Choroid plexus epithelial cell (primary cell): ENCODE data around the gene MKI67.

Source experiments
- DNase-seq: peaks from one replicate; pipeline ENCODE4 v3.0.0-alpha.2; 2010; ENCODE audit warnings: low read depth
- H3K4me3 ChIP-seq: 2 replicates; pipeline ENCODE4 v1.5.1; 2011; ENCODE audit warnings: low read depth, mild to moderate bottlenecking, control low read depth, low read length, moderate library complexity
- TF ChIP-seq, protein P1 (sequence below): conservative IDR thresholded peaks from 2 replicates; pipeline ENCODE4 v1.5.1; 2011; ENCODE audit warnings: low read depth, mild to moderate bottlenecking, control low read depth, inconsistent platforms, low read length, moderate library complexity

MKI67 gene

DNA sequence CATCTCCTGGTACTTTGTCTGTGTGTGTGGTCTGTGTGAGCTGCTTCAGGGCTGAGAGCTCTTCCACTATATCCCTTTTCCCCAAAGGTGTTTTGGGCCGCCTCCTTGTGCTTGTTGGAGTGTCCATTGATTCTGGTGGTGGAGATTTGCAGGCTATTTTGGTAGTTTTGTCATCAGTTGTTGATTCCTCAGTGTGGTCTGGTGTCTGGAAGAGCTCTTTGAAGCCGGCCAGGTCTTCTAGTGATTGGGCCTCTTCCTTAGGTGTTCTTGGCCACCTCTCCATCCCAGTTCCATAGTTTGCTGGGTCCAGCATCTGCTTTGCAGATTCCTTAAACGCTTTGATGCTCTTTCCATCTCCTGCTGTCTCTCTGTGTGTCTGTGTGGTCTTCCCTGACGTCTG, 20.8 kb downstream of the MKI67 start:
- DNase-seq: no peak
- TF ChIP-seq, protein P1, sequence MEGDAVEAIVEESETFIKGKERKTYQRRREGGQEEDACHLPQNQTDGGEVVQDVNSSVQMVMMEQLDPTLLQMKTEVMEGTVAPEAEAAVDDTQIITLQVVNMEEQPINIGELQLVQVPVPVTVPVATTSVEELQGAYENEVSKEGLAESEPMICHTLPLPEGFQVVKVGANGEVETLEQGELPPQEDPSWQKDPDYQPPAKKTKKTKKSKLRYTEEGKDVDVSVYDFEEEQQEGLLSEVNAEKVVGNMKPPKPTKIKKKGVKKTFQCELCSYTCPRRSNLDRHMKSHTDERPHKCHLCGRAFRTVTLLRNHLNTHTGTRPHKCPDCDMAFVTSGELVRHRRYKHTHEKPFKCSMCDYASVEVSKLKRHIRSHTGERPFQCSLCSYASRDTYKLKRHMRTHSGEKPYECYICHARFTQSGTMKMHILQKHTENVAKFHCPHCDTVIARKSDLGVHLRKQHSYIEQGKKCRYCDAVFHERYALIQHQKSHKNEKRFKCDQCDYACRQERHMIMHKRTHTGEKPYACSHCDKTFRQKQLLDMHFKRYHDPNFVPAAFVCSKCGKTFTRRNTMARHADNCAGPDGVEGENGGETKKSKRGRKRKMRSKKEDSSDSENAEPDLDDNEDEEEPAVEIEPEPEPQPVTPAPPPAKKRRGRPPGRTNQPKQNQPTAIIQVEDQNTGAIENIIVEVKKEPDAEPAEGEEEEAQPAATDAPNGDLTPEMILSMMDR: no peak
- H3K4me3 ChIP-seq: no peak overlapping the region

DNA sequence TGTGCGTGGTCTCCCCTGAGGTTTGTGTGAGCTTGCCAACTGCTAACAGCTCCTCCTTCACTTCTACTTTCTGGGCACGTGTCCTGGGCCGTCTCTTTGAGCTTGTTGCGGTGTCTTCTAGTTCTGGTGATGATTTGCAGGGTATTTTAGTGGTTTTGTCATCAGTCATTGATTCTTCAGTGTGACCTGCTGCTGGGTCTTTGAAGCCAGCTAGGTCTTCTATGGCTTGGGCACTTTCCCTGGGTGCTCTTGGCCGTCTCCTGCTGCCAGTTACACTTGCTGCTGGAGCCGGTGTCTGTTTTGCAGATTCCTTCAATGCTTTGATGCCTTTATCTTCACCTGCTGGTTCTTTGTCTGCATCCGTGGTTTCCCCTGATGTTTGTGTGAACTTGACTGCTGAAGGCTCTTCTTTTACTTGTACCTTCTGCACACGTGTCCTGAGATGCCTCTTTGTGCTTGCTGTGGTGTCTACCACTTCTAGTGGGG, 23.0 kb downstream of the MKI67 start:
- no peak overlapping the region for H3K4me3 ChIP-seq
- TF ChIP-seq, protein P1: no peak
- DNase-seq: no peak

DNA sequence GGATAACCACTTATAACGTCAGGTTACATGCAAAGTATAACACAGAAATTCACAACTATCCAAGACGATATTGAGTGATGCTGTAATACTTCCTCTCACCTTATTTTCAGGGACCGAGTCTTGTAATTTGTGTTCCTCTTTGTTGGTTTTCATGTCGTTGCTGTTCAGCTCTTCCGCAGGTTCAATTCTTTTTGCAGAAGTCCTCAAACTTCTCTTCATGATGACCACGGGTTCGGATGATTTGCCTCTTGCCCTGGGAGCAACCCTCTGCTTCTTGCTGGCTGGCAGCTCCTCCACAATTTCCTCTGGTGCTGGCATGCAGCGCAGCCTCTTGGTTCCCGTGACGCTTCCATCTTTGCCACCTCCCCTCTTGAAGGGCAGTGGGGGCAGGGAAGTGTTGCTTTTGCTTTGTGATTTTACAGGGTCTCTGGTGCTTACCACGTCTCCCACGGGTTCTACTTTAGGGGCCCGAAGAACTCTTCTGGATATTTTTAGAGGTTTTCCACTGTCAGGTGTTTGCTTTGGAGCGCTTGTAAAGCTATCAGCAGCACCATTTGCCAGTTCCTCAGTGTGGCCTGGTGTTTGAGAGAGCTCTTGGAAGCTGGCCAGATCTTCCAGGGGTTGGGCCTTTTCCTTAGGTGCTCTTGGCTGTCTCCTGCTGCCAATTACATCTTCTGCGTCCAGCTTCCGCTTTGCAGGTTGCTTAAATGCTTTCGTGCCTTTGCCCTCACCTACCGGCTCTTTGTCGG, 23.6 kb downstream of the MKI67 start:
- no peak for DNase-seq
- no peak overlapping the region for H3K4me3 ChIP-seq
- TF ChIP-seq, protein P1: no peak

DNA sequence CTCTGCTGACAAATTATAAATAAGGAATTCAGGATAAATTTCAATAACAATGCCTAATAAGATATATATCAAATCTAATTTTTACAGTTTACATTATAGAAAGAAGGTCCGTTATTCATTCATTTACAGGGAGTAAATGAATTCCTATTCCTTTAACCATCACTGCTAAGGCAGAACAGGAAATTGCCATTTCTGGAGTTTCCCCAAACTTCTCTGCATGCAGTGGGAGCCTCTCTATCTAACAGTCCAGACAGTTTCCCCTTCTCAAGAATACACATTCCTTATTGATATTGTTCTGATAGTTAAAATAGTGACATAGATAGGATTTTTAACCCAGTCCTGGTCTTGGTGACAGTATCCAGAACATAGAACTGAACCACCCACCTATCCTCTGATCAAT, 24.3 kb downstream of the MKI67 start:
- TF ChIP-seq, protein P1: no peak
- no peak for DNase-seq
- H3K4me3 ChIP-seq: no peak overlapping the region

DNA sequence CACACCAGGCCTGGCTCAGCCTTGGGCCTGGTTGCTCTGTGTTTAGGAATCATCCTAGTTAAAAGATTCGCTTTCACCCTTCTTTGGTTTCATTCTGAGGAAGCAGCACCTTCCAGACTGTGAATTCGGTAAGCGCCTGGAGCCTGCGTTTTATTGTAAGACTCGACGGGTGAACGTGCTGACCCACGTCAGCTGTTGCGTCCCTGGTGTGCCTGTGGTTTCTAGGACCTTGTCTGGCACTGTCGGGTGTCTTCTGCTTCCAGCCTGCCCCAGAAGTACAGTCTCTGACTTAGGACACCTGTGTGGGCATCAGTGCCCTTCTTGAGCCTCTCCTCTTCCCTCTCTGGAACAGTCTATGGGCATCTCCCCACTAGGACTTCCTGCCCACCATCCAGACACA, 26.3 kb downstream of the MKI67 start:
- no peak overlapping the region for H3K4me3 ChIP-seq
- TF ChIP-seq, protein P1: no peak
- DNase-seq: no peak

DNA sequence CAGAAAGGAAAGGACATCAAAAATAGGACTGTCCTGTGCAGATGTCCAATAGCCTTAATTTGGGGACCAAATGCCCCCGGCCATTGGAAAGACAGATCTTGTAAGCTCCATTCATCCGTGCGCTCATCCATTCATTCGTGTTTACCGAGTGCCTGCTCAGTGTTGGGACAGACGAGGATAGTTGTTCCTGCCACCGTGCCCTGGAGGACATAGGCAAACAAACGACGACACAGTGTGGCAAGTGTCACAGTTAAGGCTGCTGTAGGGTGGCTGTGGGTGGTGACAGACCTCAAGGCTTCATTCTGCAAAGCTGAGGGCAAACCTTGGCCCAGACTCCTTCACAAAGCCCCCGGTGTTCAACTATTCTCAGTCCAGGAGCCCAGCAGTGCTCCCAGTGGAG, 27.6 kb downstream of the MKI67 start:
- no peak for DNase-seq
- TF ChIP-seq, protein P1: no peak
- no peak overlapping the region for H3K4me3 ChIP-seq

DNA sequence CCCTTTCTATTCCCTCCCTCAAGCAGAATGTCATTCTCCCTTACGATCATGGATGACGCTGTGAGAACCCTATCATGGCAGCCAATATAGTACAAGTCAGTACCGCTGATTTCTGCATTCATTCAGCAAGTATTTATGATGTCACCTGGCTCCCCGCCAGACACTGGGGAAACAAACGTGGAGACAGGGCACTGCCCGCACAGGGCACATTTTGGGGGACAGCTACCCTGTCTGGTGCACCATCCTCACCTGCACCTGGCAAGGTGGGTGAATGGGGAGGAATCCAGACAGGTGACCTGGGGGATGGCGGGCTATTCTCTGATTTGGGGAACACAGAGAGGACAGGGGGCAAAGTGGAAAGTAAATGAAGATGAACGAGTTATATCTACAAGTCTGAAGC, 28.4 kb downstream of the MKI67 start:
- peak; percentile 6 for DNase-seq
- TF ChIP-seq, protein P1: no peak
- no peak overlapping the region for H3K4me3 ChIP-seq
